Ishikawa (cell line): ENCODE measurements around the gene AGK.

ENCODE experiments used
- CEBPB ChIP-seq: IDR thresholded peaks from 2 replicates; pipeline ENCODE4 v1.6.1; 2012
- CREB1 ChIP-seq: IDR thresholded peaks from 2 replicates; pipeline ENCODE4 v1.6.1; 2012; ENCODE audit warnings: low read depth
- TAF1 ChIP-seq: IDR thresholded peaks from 2 replicates; pipeline ENCODE4 v1.6.1; 2012; ENCODE audit warnings: low read depth, mild to moderate bottlenecking
- USF1 ChIP-seq: IDR thresholded peaks from 2 replicates; pipeline ENCODE4 v1.6.1; 2012
- YY1 ChIP-seq: IDR thresholded peaks from 2 replicates; pipeline ENCODE4 v1.6.1; 2012; ENCODE audit warnings: low read depth
- TF ChIP-seq, protein P1 (sequence below): IDR thresholded peaks from 2 replicates; pipeline ENCODE4 v1.6.1; 2012; ENCODE audit warnings: low read depth, mild to moderate bottlenecking
- TF ChIP-seq, protein P2 (sequence below): IDR thresholded peaks from 2 replicates; pipeline ENCODE4 v1.6.1; 2012

- TF ChIP-seq CREB1 (no peak), CEBPB (no peak), USF1 (no peak), TAF1 (no peak), YY1 (no peak)
- TF ChIP-seq, protein P1, sequence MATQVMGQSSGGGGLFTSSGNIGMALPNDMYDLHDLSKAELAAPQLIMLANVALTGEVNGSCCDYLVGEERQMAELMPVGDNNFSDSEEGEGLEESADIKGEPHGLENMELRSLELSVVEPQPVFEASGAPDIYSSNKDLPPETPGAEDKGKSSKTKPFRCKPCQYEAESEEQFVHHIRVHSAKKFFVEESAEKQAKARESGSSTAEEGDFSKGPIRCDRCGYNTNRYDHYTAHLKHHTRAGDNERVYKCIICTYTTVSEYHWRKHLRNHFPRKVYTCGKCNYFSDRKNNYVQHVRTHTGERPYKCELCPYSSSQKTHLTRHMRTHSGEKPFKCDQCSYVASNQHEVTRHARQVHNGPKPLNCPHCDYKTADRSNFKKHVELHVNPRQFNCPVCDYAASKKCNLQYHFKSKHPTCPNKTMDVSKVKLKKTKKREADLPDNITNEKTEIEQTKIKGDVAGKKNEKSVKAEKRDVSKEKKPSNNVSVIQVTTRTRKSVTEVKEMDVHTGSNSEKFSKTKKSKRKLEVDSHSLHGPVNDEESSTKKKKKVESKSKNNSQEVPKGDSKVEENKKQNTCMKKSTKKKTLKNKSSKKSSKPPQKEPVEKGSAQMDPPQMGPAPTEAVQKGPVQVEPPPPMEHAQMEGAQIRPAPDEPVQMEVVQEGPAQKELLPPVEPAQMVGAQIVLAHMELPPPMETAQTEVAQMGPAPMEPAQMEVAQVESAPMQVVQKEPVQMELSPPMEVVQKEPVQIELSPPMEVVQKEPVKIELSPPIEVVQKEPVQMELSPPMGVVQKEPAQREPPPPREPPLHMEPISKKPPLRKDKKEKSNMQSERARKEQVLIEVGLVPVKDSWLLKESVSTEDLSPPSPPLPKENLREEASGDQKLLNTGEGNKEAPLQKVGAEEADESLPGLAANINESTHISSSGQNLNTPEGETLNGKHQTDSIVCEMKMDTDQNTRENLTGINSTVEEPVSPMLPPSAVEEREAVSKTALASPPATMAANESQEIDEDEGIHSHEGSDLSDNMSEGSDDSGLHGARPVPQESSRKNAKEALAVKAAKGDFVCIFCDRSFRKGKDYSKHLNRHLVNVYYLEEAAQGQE: no peak
- TF ChIP-seq, protein P2, sequence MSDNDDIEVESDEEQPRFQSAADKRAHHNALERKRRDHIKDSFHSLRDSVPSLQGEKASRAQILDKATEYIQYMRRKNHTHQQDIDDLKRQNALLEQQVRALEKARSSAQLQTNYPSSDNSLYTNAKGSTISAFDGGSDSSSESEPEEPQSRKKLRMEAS: no peak
These were observed 41.9 kb downstream of the AGK start for GRCh38 chr7:141593134-141593533.
